NOMO-1 treated with DMSO at 0.1 percent for 48 hours (cell line): Measurements from ENCODE around the gene TXN2.
"Not testable (repeated sequence)": the region's sequence is repeated elsewhere in the genome, so short reads cannot be mapped to it uniquely, and the experiment has no call there.

ENCODE experiments used
- DNase-seq: peaks from one replicate; lab custom pipeline; 2025; ENCODE audit not compliant: unreplicated experiment; lab: John Stamatoyannopoulos, UW

The TXN2 gene

DNA sequence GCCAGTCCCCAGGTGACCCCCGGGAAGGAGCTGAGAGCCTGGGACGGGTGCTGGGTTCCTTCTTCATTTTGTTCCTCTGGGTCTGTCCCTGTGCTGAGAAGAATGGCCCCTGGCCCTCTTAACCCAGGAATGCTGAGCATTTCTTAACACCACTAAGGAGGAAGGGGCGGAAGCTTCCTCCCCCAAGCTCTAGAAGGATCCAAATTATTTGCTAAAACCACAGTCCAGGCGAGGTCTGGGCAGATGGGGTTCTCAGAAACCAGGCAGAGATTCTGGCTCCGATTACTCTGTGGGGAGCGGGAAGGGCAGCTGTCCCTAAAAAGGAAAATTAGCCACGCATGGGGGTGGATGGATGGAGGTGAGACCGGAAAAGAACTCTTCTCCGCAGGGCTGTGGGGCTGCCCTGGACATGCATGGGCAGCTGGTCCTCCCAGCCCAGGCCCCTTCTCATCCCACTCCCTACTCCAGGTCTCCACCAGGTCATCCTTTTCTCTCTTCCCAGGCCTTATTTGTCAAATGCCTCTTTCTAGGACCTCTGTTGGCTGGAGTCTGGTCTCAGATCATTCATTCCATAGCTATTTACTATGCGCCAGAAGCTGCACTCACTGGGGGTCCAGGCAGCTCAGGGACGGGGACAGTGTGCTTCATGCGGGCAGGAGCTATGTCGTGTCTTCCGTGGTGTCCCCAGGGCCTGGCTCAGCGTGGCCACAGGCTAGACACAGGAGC lies 48.7 kb downstream of the TXN2 start:
- DNase-seq = no peak

DNA sequence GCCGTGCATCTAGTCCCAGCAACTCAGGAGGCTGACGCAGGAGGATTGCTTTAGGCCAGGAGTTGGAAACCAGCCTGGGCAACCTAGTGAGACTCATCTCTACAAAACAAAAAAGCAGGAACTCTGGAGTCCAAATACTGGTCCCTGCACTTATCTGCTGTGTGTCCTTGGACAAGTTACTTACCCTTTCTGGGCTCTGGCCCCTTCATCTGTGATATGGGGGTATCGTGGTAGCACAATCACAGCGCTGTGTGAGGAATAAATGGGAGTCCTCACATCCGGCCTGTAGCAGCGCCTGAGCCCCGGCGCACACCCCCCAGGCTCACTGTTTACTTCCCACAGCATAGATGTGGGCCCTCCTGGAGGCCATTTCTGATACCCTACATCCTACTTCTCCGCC lies 49.5 kb downstream of the TXN2 start:
- DNase-seq = no peak

DNA sequence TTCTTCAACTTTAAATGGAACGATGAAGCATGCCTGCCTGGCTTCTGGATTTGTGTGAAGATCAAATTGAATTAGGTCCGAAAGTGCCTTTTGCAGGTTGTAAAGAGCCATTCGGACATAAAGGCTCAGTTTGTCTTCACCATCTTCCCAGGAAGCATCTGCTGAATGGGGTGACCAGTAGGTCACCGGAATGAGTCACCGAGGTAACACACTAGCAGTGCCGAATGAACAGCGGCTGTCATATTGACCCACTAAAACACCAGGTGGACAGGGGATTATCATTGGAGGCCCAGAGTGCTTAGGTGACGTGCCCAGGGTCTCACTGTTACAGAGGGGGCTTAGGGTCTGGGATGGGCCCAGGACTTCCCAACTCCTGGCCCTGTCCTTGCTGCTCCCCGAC lies 50.6 kb downstream of the TXN2 start:
- DNase-seq = no peak

DNA sequence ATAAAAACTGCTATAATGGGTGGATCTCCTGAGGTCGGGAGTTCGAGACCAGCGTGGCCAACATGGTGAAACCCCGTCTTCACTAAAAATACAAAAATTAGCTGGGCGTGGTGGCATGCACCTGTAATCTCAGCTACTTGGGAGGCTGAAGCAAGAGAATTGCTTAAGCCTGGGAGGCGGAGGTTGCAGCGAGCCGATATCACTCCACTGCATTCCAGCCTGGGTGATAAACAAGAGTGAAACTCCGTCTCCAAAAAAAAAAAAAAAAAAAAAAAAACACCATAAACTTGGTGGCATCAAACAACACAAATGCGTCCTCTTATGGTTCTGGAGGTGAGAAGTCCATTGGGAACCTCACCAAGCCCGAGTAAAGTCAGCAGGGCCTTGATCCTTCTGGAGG lies 53.5 kb downstream of the TXN2 start:
- not testable (repeated sequence) for DNase-seq

DNA sequence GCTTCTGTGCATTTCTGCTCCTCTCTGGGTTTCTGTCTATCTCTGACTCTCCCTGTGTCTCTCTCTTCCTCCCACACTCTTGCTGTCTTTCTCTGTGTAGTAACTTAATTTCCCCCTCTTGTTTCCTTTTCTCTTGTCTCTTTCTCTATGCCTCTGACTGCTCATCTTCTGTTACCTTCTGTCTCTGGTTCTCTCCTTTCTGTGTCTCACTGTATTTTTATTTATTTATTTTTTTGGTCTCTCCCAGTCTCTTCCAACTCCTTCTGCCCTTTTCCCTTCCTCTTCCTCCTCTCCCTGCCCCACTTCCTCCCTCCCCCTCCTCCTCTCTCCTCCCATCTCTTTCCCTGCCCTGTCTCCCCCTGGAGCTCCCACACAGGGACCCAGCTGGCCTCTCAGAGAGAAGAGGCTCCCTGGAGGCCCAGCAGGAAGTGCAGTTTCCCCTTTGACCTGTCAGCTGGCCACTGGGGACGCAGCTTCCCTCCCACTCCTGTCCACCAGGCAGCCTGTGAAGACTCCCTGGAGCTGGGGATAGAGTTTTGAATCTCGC lies 55.4 kb downstream of the TXN2 start:
- no peak for DNase-seq

DNA sequence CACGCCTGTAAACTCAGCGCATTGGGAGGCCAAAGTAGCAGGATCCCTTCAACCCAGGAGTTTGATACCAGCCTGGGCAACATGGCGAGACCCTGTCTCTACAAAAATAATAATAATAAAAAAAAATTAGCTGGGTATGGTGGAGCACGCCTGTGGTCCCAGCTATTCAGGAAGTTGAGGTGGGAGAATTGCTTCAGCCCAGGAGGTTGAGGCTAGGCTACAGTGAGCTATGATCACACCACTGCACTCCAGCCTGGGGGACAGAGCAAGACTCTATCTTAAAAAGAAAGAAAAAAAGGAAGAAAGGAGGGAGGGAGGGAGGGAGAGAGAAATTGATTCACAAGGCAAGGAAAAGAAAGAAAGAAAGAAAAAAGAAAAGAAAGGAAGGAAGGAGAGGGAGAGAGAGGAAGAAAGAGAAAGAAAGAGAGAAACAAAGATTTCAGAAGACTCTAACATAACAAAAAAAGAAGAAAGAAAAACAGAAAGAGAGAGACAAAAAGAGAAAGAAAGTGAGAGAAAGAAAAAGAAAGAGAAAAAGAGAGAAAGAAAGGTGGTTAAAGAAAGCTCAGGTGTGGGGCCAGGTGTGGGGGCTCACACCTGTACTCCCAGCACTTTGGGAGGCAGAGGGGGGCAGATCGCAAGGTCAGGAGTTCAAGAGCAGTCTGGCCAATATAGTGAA lies 56.4 kb downstream of the TXN2 start:
- peak; percentile 28 for DNase-seq

DNA sequence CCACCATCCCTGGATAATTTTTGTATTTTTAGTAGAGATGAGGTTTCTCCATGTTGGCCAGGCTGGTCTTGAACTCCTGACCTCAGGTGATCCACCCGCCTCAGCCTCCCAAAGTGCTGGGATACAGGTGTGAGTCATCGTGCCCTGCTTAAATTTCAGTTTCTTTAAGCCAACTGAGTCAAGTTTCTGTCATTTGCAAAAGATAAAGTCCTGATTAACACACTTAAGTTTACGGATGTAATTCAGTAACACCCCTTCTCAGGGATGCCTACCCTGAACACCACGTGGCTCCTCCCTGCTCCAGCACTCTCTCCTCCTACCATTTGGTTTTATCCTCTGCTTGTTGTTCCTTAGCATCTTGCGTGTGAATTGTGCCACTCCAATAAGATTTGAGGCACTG lies 57.0 kb downstream of the TXN2 start:
- DNase-seq = not testable (repeated sequence)

DNA sequence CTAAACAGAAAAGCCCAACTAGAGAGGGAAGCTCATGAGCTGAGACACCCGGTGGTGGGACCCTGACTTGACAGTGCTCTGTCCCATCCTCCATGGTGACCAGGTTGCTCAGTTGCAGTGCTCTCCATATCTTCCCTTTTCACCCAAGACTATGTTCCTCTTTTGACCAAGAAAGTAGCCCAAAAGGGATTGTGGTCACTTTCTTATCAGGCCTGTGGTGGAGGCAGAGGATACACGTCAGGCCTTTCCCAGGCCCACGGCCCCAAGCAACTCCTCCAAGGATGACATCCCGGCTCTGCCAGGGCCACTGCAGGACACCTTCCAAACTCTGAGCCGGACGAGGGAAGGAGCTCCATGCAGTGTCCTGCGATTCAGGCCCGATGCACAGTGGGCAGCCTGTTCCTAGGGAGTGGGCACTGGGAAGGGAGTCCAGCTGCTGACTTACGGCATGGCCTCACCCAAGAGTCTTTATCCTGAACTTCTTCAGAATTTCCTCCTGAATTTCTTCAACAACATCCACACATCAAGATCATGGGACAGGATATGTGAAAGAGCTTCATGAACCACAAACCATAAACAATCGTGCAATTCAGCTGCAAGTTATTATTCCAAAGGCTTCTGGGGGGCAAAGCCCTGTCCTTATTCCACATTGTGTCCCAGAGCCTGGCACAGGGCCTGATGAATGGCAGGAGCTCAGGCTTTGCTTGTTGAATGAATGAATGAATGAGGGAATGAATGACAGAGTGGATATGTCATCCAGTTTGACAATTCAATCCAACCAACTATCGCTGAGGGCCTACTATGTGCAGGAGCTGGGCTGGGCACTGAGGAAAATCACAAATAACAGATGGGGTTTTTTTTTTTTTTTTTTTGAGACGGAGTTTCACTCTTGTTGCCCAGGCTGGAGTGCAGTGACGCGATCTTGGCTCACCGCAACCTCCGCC lies 57.7 kb downstream of the TXN2 start:
- peak; percentile 61 for DNase-seq

DNA sequence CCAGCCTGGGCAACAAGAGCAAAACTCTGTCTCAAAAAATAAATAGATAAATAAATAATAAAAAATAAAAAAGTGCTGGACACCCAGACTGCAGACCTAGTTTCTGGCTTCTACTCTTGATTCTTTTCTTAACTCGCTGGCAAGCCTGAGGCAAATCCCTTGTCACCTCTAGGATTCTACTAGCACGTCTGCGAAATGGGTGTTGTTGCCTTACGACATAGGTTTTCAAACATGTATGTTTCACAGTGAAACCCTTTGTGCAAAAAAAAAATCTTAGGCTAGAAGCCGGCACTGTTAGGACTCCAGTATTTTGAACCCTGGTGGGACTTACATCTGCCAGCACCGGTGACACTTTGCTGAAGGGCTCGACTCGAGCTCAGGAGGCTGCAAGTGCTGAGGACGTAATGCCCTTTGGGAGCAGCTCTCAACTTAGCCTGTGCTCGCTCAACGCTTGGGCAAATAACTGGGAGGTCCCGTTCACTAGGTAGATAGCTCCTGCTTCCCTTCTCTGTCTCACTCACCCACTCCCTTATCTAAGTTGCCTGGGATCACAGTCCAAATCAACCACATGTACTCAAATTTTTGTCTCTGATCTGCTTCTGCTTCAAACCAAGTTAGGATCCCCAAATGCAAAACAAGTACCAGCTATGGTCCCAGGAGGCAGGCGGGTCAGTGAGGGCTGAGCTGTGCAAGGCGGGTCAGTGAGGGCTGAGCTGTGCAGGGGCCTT lies 59.0 kb downstream of the TXN2 start:
- no peak for DNase-seq

DNA sequence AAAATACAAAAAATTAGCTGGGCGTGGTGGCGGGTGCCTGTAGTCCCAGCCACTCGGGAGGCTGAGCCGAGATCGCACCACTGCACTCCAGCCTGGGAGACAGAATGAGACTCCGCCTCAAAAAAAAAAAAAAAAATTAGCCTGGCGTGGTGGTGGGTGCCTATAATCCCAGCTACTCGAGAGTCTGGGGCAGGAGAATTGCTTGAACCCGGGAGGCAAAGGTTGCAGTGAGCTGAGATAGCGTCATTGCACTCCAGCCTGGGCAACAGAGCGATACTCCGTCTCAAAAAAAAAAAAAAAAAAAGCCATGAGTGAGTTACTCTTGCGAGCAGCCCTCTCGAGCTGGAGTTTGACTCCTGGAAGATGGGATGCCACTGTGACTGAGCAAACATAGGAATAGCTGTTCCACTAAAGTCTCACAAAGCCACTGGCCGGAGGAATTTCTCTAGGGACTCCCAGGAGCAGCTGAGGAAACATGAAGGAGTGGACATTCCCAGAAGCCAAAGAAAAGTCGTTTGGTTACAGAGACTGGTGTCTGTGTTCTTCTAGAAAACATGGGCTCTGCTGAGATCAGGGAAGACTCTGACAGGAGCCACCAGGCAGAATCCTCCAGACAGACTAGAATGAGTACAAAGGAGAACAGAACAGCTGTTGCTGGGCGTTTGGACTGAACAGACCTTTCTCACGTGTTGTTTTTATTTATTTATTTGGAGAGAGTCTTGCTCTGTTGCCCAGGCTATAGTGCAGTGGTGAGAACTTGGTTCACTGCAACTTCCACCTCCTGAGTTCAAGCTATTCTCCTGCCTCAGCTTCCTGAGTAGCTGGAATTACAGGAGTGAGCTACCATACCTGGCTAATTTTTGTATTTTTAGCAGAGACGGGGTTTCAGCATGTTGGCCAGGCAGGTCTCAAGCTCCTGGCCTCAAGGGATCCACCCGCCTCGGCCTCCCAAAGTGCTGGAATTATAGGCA lies 61.2 kb downstream of the TXN2 start:
- no peak for DNase-seq

DNA sequence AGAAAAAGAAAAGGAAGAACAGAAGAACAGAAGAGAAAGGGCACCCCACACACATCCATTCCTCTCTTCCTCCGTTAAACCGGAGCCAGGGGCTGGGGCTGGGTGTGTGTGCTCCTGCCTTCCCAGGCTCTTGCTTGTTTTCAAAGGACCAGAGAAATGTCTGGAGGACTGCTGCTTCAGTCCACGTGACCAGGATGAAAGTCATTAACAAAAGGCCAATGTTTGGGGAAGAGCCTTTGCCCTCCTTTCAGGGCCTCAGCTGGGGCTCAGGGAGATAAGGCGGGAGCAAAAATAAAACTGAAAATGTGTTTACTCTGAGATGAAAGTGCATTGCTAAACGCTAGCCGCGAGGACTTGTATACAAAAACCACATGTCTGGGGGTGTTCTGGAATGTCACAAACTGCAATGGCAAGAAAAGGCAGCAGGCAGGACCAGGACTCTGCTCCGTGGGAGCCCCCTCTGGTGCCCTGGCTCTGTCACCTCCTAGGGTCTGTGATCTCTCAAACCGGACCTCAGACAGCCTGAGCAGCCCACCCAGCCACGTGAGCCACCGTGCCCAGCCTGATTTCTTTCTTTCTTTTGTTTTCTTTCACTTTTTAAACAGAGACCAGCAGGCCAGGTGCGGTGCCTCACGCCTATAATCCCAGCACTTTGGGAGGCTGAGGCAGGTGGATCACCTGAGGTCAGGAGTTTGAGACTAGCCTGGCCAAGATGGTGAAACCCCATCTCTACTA lies 62.1 kb downstream of the TXN2 start:
- DNase-seq = peak; percentile 38

DNA sequence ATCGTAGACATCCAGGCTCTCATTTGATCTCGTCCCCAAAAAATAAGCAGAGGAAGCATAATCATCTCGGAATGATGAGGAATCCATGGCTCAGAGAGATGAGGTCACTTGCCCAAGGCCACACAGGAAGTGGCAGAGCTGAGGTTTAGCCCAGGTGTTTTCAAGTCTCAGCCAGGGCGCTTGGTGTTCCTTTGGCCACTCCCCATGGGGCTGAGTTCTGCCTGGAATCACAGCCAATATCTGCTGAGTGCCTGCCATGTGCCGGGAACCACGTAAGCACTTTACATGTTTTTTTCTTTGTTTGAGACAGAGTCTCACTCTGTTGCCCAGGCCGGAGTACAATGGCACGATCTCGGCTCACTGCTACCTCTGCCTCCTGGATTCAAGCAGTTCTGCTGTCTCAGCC lies 64.2 kb downstream of the TXN2 start:
- no peak for DNase-seq
